Aorta (tissue), 4 donors: ENCODE measurements around the gene LRRC37A3. TPM values are rescaled to one million over a fixed set of nuclear protein-coding genes. Genes with fewer than 3 reads are reported as not detected.

ENCODE experiments used
- polyA plus RNA-seq, 2 donors: library from polyadenylated mRNA; stranded (reverse); fragments of 200-250 nt; gene quantifications; one replicate each; pipeline ENCODE4 v1.2.3, GENCODE V29; 2013
- total RNA-seq, 2 donors: library from RNA; stranded (reverse); fragmentation: NEBNext Ultra II Directional; extraction: Animal tissue kit (Norgen Biotek cat#: 25700); gene quantifications; one replicate each; pipeline ENCODE4 v1.2.1, GENCODE V29; 2021
- donor health status: healthy with polysubstance abuse.
- donor health status: Bipolar disorder and iron deficiency.
- donor health status: DM: no; HTN: no; CAD: no.
- donor health status: DM: yes; HTN: yes; CAD: no.

Gene LRRC37A3
- total and polyA plus RNA-seq, 4 donors: 0.50 to 23.8 (median 15.7) TPM

Other genes with a start within 250 kb of the LRRC37A3 start
- gene GNA13, start 137.3 kb upstream of the LRRC37A3 start, total RNA-seq: 10 to 100 TPM; 42.2 to 45.5 TPM
- gene GNA13, start 137.3 kb upstream of the LRRC37A3 start, polyA plus RNA-seq: 10 to 100 TPM; 13.6 to 26.5 TPM
- gene RGS9, start 217.9 kb upstream of the LRRC37A3 start, total RNA-seq: 1 to 10 TPM; 3.0 to 7.1 TPM
- 1 to 10 TPM in 1 of 2 donors, under 1 TPM in 1; 0.75 to 1.5 TPM for gene RGS9, start 217.9 kb upstream of the LRRC37A3 start, polyA plus RNA-seq